ENCODE data around the gene KDM2A. TPM values are rescaled to one million over a fixed set of nuclear protein-coding genes. Genes with fewer than 3 reads are reported as not detected.

KDM2A gene
- total RNA-seq, 1 experiment from 2014 or later = 120 TPM

DNA sequence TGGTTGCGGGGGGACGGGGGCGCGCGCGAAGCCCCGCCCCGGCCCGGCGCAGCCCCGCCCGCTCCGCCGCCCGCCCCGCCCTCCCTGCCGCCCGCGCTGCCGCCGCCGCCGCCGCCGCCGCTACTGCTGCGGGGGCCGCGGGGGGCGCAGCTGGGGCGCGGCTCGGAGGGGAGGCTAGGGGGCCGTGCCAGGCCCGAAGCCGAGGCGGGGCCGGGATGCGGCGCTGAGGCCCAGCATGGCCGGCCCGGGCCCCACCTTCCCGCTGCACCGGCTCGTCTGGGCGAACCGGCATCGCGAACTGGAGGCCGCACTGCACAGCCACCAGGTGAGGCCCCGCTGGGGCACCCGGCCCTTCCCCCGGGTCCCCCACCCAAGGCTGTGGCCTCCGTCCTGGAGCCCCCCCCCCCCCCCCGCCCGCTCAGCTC, 170.2 kb downstream of the KDM2A start, which contains the start of gene ANKRD13D:
TSS of gene ANKRD13D (plus strand) at position 78 of the 425 bp plus-strand sequence. CDS start at position 236, 158 bp downstream.
- CTCF ChIA-PET = no interaction called here
- peak within 1 kb of the TSS; percentile 98 for H3K4me3 ChIP-seq
- no peak for TF ChIP-seq EZH2 (IDR thresholded peaks at IDR 0.05; ENCODE audit: low read depth)
- TF ChIP-seq CTCF (conservative IDR thresholded peaks at IDR 0.05) = no peak
- BruUV-seq (replicated peaks) = no TSS peak
- no peaks in the 10 kb centered on the region for H3K9me2 ChIP-seq (ENCODE audit: insufficient read depth)
- H3K27ac ChIP-seq = peak within 1 kb of the TSS; percentile 83
- peaks cover 56% of the 10 kb centered on the region for H3F3A ChIP-seq (ENCODE audit: insufficient read depth, low read depth)
- peaks cover 36% of the 10 kb centered on the region for H3K79me2 ChIP-seq (ENCODE audit: low read depth)
- no peaks in the 10 kb centered on the region for H3K9me3 ChIP-seq (ENCODE audit: insufficient read depth, low read depth)
- no peaks in the 10 kb centered on the region for H4K20me1 ChIP-seq (ENCODE audit: insufficient read depth)
- H3K4me1 ChIP-seq (replicated peaks; ENCODE audit: insufficient read depth) = peaks cover 53% of the 10 kb centered on the region
- POLR2A ChIA-PET (ENCODE audit: unreplicated experiment) = interaction anchor here (0.5 to 0.6 kb wide), 6 partner anchors 13 to 287 kb away, joined by 3 to 6 read pairs (median 4); no protein-coding TSS in a partner anchor
- H3K36me3 ChIP-seq (ENCODE audit: low read depth) = peaks cover 20% of the 10 kb centered on the region
- intact Hi-C loops (cut with micrococcal nuclease; ENCODE audit: unreplicated experiment) = loop anchor here (2.0 kb wide), 2 partner anchors 14 to 24 kb away; partner anchors contain the start of gene SSH3
- H3K27me3 ChIP-seq (ENCODE audit: insufficient read depth, low read depth) = no peaks in the 10 kb centered on the region
- peak in 1 of 2 experiments; percentile 47 for DNase-seq
- peak within 1 kb of the TSS; percentile 98 for H3K4me2 ChIP-seq
- H2AFZ ChIP-seq = peak within 1 kb of the TSS; percentile 89

DNA sequence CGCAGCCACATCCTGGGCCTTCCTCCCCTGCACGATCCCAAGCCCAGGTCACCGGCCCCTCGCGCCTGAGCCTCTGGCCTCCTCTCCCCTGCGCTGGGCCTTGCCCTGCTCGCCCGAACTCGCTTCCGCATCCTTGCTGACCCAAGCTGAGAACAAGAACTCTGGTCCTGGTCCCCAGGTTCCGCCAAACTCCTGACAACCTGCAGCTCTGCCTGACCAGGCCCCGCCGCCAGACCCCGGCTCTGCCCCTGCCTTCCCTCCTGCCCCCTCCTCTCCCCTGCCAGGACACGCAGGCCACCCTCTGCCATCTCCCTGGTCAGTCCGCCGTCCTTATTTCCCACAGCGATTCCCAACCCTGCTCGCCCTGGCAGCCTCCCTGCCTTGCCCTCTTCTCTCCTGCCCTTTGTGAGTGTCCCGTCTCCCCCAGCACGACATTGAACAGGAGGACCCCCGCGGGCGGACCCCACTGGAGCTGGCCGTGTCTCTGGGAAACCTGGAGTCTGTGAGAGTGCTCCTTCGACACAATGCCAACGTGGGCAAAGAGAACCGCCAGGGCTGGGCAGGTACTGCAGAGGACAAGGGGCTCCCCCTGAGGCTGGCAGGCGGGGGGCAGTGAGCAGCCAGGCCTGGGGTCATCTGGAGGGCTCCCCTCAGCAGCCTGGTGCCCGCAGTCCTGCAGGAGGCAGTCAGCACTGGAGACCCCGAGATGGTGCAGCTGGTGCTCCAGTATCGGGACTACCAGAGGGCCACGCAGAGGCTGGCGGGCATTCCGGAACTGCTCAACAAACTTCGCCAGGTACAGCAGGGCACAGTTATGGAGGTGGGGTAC, 170.8 kb downstream of the KDM2A start:
- BruUV-seq (replicated peaks) = no TSS peak

More for the DNA sequence above, 170.8 kb downstream of the KDM2A start:
- DNase-seq = no peak
- CTCF ChIA-PET = interaction anchor here (0.7 kb wide), 1 partner anchor 13 kb away, joined by 10 read pairs; no protein-coding TSS in a partner anchor
- POLR2A ChIA-PET (ENCODE audit: unreplicated experiment) = no interaction called here
- H3K4me2 ChIP-seq = peak overlapping the region; percentile 98
- peaks cover 26% of the 10 kb centered on the region for H3K36me3 ChIP-seq (ENCODE audit: low read depth)
- peaks cover 42% of the 10 kb centered on the region for H3K79me2 ChIP-seq (ENCODE audit: low read depth)
- H3K9me3 ChIP-seq (ENCODE audit: insufficient read depth, low read depth) = no peaks in the 10 kb centered on the region; the same call in 1 of the 2 replicates
- peak overlapping the region; percentile 65 for H2AFZ ChIP-seq
- intact Hi-C loops (cut with micrococcal nuclease; ENCODE audit: unreplicated experiment) = loop anchor here (2.0 kb wide), 2 partner anchors 13 to 23 kb away; partner anchors contain the start of gene SSH3
- no peaks in the 10 kb centered on the region for H3K9me2 ChIP-seq (ENCODE audit: insufficient read depth)
- peaks cover 54% of the 10 kb centered on the region for H3K4me1 ChIP-seq (replicated peaks; ENCODE audit: insufficient read depth)
- peaks cover 61% of the 10 kb centered on the region for H3F3A ChIP-seq (ENCODE audit: insufficient read depth, low read depth)
- H3K27ac ChIP-seq = 0 out of 2 replicates have a peak overlapping the region, but pooled peaks have one; percentile 4
- H3K27me3 ChIP-seq (ENCODE audit: insufficient read depth, low read depth) = no peaks in the 10 kb centered on the region
- peak overlapping the region; percentile 81 for H3K4me3 ChIP-seq
- TF ChIP-seq CTCF (conservative IDR thresholded peaks at IDR 0.05) (no peak), EZH2 (IDR thresholded peaks at IDR 0.05; ENCODE audit: low read depth) (no peak)
- no peaks in the 10 kb centered on the region for H4K20me1 ChIP-seq (ENCODE audit: insufficient read depth)
